WTC11 (cell line): ENCODE data around the gene CYP2F1. TPM values are rescaled to one million over a fixed set of nuclear protein-coding genes. Genes with fewer than 3 reads are reported as not detected.

Source experiments
- ATAC-seq: fragments of 200-7000 bp; cut with Tn5 transposase; 2 replicates; pipeline ENCODE4 v1.10.0; 2021; ENCODE audit warnings: mild to moderate bottlenecking, moderate library complexity
- Bru-seq: library from RNA; stranded (reverse); fragments of 400-500 nt; gene quantifications from one replicate; lab custom pipeline; 2021; lab: Mats Ljungman, UMichigan
- CTCF ChIA-PET: fragments of 300-600 bp; sonication (Branson Sonifier 250); formaldehyde crosslinking; loops from one replicate; lab custom pipeline; 2021; ENCODE audit warnings: antibody characterized with exemption; lab: Charles Lee
- POLR2A ChIA-PET: fragments of 350-600 bp; sonication (Branson Sonifier 250); formaldehyde crosslinking; loops from one replicate; lab custom pipeline; 2021; ENCODE audit warnings: antibody characterized with exemption; lab: Charles Lee
- DNase-seq: peaks from one replicate; pipeline ENCODE4 v3.0.0; 2021; ENCODE audit warnings: low spot score
- H3K27ac Mint-ChIP-seq: 2 replicates; pipeline ENCODE4 v1.8.0; 2021; ENCODE audit warnings: mixed read lengths
- H3K27me3 Mint-ChIP-seq: 2 replicates; pipeline ENCODE4 v1.8.0; 2021; ENCODE audit warnings: low read depth, mild to moderate bottlenecking, moderate library complexity, mixed read lengths
- H3K36me3 Mint-ChIP-seq: 2 replicates; pipeline ENCODE4 v1.8.0; 2021; ENCODE audit warnings: mixed read lengths
- H3K4me1 Mint-ChIP-seq: 2 replicates; pipeline ENCODE4 v1.8.0; 2022; ENCODE audit warnings: mixed read lengths
- H3K4me3 Mint-ChIP-seq: 2 replicates; pipeline ENCODE4 v1.8.0; 2021; ENCODE audit warnings: mild to moderate bottlenecking, moderate library complexity, mixed read lengths
- H3K9me3 Mint-ChIP-seq: 2 replicates; pipeline ENCODE4 v1.8.0; 2021; ENCODE audit warnings: mixed read lengths
- ATF6 ChIP-seq: sonication (generic); formaldehyde crosslinking; IDR thresholded peaks from 2 replicates; pipeline ENCODE4 v1.8.1; 2023; ENCODE audit warnings: mild to moderate bottlenecking, missing genetic modification reagents
- E2F1 ChIP-seq: sonication (generic); formaldehyde crosslinking; IDR thresholded peaks from 2 replicates; pipeline ENCODE4 v1.8.0; 2022; ENCODE audit warnings: mild to moderate bottlenecking, missing genetic modification reagents
- E2F5 ChIP-seq: sonication (generic); formaldehyde crosslinking; IDR thresholded peaks from 2 replicates; pipeline ENCODE4 v1.8.1; 2022; ENCODE audit warnings: mild to moderate bottlenecking, moderate library complexity, missing genetic modification reagents
- EMX1 ChIP-seq: fragments of 250-450 bp; sonication (Bioruptor Pico); IDR thresholded peaks from 2 replicates; pipeline ENCODE4 v1.8.0; 2021; ENCODE audit warnings: mild to moderate bottlenecking
- GTF2I ChIP-seq: fragments of 250-450 bp; sonication (Bioruptor Pico); conservative IDR thresholded peaks from 2 replicates; pipeline ENCODE4 v1.4.0; 2021; ENCODE audit warnings: mild to moderate bottlenecking
- MAX ChIP-seq: sonication (generic); formaldehyde crosslinking; IDR thresholded peaks from 2 replicates; pipeline ENCODE4 v1.8.0; 2022; ENCODE audit warnings: mild to moderate bottlenecking, missing genetic modification reagents
- MXD4 ChIP-seq: fragments of 250-450 bp; sonication (Bioruptor Pico); IDR thresholded peaks from 2 replicates; pipeline ENCODE4 v1.8.0; 2021; ENCODE audit warnings: mild to moderate bottlenecking, moderate library complexity, borderline replicate concordance
- NFATC4 ChIP-seq: fragments of 250-450 bp; sonication (Bioruptor Pico); IDR thresholded peaks from 2 replicates; pipeline ENCODE4 v1.9.0; 2021; ENCODE audit warnings: mild to moderate bottlenecking
- NFYB ChIP-seq: sonication (generic); formaldehyde crosslinking; conservative IDR thresholded peaks from 2 replicates; pipeline ENCODE4 v1.8.0; 2022; ENCODE audit warnings: low read depth, missing genetic modification reagents
- RELA ChIP-seq: sonication (generic); formaldehyde crosslinking; IDR thresholded peaks from 2 replicates; pipeline ENCODE4 v1.8.1; 2022; ENCODE audit warnings: missing genetic modification reagents, mild to moderate bottlenecking, borderline replicate concordance
- SMAD3 ChIP-seq: sonication (generic); formaldehyde crosslinking; IDR thresholded peaks from 2 replicates; pipeline ENCODE4 v1.8.0; 2022; ENCODE audit warnings: missing genetic modification reagents, mild to moderate bottlenecking, borderline replicate concordance
- SOX15 ChIP-seq: fragments of 250-450 bp; sonication (Bioruptor Pico); IDR thresholded peaks from 2 replicates; pipeline ENCODE4 v1.9.0; 2021; ENCODE audit warnings: mild to moderate bottlenecking
- ZNF281 ChIP-seq: sonication (generic); formaldehyde crosslinking; IDR thresholded peaks from 2 replicates; pipeline ENCODE4 v1.8.0; 2023; ENCODE audit warnings: mild to moderate bottlenecking, missing genetic modification reagents
- ZNF425 ChIP-seq: fragments of 250-450 bp; sonication (Bioruptor Pico); conservative IDR thresholded peaks from 2 replicates; pipeline ENCODE4 v1.9.0; 2021; ENCODE audit warnings: mild to moderate bottlenecking
- long read RNA-seq, 3 experiments: library from RNA in 1 of 3; library from capped mRNA in 1 of 3; library from polyadenylated mRNA in 1 of 3; unstranded in 2 of 3; stranded (forward) in 1 of 3; transcript quantifications; one replicate each; pipeline ENCODE4 v2.0.0, GENCODE V29; 2021
- total RNA-seq: library from RNA; stranded (reverse); gene quantifications from 3 replicates; pipeline ENCODE4 v1.2.3, GENCODE V29; 2021

Gene CYP2F1
- total RNA-seq (0.24 to 1.3 TPM (median 0.30 TPM) in 3 replicates), Bru-seq, nascent RNA (percentile 10 among the genes with signal in this experiment)
- long read RNA-seq, experiment 1, partial matches to known transcripts = 1 of 1 reads
- long read RNA-seq, experiment 1, other reads (novel, unspliced or antisense) = 0 of 1 reads
- long read RNA-seq, experiment 2, partial matches to known transcripts = 1 of 1 reads
- long read RNA-seq, experiment 2, other reads (novel, unspliced or antisense) = 0 of 1 reads
- long read RNA-seq, experiment 3 = 0 reads

- H3K36me3 Mint-ChIP-seq = peaks cover 13% of the 10 kb centered on the region
- H3K9me3 Mint-ChIP-seq = peaks cover 29% of the 10 kb centered on the region
- ATAC-seq = no peak
- CTCF ChIA-PET = interaction anchor here (1.1 kb wide), 1 partner anchor 13 kb away, joined by 3 read pairs; no protein-coding TSS in a partner anchor
- peaks cover 16% of the 10 kb centered on the region for H3K27me3 Mint-ChIP-seq
- POLR2A ChIA-PET = no interaction called here
- no peak for DNase-seq
- H3K4me1 Mint-ChIP-seq = no peaks in the 10 kb centered on the region
- no peak within 1 kb of the TSS for H3K4me3 Mint-ChIP-seq
- H3K27ac Mint-ChIP-seq = no peak within 1 kb of the TSS
- TF ChIP-seq NFATC4 (CRISPR knock-in tag) = no peak
- TF ChIP-seq SOX15 (CRISPR knock-in tag) = no peak
- TF ChIP-seq GTF2I (CRISPR knock-in tag) = no peak
- no peak for TF ChIP-seq ZNF425
- TF ChIP-seq ATF6 (CRISPR knock-in tag) = no peak
- no peak for TF ChIP-seq EMX1 (CRISPR knock-in tag)
- no peak for TF ChIP-seq ZNF281
- no peak for TF ChIP-seq SMAD3
- TF ChIP-seq MAX (CRISPR knock-in tag) = no peak
Measured at GRCh38 chr19:41114132-41114531, at the start of gene CYP2F1. TSS of gene CYP2F1 (plus strand) at chr19:41114432. CDS start at chr19:41116189, 1,757 bp downstream.

GRCh38 chr19:41064974-41065569 lies 49.2 kb upstream of the CYP2F1 start:
- TF ChIP-seq NFYB (CRISPR knock-in tag) (peak; percentile 87), RELA (CRISPR knock-in tag) (no peak), E2F5 (CRISPR knock-in tag) (no peak)
- ATAC-seq = peak; percentile 98
- POLR2A ChIA-PET = no interaction called here

GRCh38 chr19:41076286-41076685 lies 37.9 kb upstream of the CYP2F1 start:
- Mint-ChIP-seq H3K9me3 (peaks cover 40% of the 10 kb centered on the region), H3K27me3 (peaks cover 34% of the 10 kb centered on the region), H3K4me1 (no peaks in the 10 kb centered on the region), H3K36me3 (peaks cover 13% of the 10 kb centered on the region), H3K27ac (no peak overlapping the region), H3K4me3 (no peak overlapping the region)
- ATAC-seq (no peak), DNase-seq (no peak)
- ChIA-PET CTCF (no interaction called here), POLR2A (no interaction called here)
- TF ChIP-seq MXD4 (CRISPR knock-in tag) (no peak), E2F1 (CRISPR knock-in tag) (no peak)

More at GRCh38 chr19:41064974-41065569, 49.2 kb upstream of the CYP2F1 start:
- Mint-ChIP-seq H3K9me3 (peaks cover 3% of the 10 kb centered on the region; the same call in 1 of the 2 replicates), H3K4me1 (0 out of 2 replicates have a peak, but pooled peaks cover 2% of the 10 kb centered on the region), H3K27me3 (peaks cover 8% of the 10 kb centered on the region; the same call in 1 of the 2 replicates), H3K4me3 (no peak overlapping the region), H3K36me3 (no peaks in the 10 kb centered on the region), H3K27ac (no peak overlapping the region; the same call in 1 of the 2 replicates)
- CTCF ChIA-PET = interaction anchor here (0.7 to 1.5 kb wide), 4 partner anchors 10 to 355 kb away, joined by 3 read pairs; no protein-coding TSS in a partner anchor
- no peak for DNase-seq
